ENCODE data around the gene NFATC1.
"Not testable (repeated sequence)": the region's sequence is repeated elsewhere in the genome, so short reads cannot be mapped to it uniquely, and the experiment has no call there.

The NFATC1 gene

DNA sequence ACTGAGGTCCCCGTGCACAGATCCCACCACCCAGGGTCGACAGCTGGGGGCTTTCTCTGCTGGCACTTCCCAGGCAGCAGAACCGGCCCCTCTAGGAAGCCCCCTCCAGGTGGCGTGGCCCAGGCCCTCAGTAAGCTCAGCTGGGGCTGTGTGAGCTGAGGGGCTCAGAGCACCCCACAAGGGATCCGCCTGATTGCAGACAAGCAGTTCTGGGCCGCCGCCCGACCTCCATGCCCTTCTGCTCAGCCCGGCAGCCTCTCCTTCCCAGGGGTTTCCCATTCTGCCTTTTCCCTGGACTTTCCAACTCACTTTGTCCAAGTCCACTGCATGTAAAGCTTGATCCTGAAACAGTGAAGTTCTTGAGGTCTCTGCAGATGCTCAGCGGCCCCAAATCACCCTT, 76.4 kb downstream of the NFATC1 start:
- DNase-seq (ENCODE audit: low read depth in 1 of 2, low spot score in 1 of 2) = no peak

- DNase-seq (ENCODE audit: low read depth in 1 of 2, low spot score in 1 of 2) = no peak
These were observed 77.2 kb downstream of the NFATC1 start for GRCh38 chr18:79472946-79473345.

GRCh38 chr18:79476031-79476917, 80.5 kb downstream of the NFATC1 start:
- no peak for DNase-seq (ENCODE audit: low read depth in 1 of 2, low spot score in 1 of 2)

- DNase-seq (ENCODE audit: low read depth in 1 of 2, low spot score in 1 of 2) = no peak
These were observed 81.3 kb downstream of the NFATC1 start for GRCh38 chr18:79476918-79477571.

DNA sequence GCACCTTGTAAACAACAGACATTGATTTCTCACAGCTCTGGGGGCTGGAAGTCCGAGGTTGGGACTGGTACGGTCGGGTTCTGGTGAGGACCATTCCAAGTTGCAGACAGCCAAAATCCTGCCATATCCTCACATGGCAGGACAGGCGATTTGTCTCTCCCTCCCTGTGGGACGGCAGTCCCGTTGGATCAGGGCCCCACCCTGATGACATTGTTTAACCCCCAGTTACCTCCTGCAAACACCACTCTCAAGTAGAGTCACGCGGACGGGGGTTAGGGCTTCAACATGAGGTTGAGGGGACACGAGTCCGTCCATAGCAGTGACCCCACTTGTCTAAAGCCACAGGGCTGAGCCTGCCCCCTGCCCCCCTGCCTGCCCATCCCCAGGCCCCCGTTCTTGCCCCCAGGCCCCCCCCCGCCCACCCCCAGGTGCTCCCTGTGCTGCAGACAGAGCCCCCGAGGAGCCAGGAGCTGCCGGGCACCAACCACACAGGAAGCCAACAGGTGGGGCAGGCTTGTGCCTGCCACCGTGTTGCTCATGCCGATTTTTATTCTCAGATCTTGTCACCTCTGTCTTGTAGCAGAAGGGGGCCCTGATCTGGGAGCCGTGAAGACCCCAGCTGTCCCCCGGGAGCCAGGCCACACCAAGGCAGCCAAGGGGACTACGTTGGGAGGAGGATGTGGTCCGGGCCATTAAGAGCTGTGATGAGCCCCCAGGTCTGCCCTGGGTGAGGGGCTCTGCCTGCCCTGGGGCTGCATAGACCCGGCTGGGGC, 82.2 kb downstream of the NFATC1 start:
- DNase-seq (ENCODE audit: low read depth in 1 of 2, low spot score in 1 of 2) = no peak

GRCh38 chr18:79478484-79479115, 82.9 kb downstream of the NFATC1 start:
- DNase-seq (ENCODE audit: low read depth in 1 of 2, low spot score in 1 of 2) = no peak

DNA sequence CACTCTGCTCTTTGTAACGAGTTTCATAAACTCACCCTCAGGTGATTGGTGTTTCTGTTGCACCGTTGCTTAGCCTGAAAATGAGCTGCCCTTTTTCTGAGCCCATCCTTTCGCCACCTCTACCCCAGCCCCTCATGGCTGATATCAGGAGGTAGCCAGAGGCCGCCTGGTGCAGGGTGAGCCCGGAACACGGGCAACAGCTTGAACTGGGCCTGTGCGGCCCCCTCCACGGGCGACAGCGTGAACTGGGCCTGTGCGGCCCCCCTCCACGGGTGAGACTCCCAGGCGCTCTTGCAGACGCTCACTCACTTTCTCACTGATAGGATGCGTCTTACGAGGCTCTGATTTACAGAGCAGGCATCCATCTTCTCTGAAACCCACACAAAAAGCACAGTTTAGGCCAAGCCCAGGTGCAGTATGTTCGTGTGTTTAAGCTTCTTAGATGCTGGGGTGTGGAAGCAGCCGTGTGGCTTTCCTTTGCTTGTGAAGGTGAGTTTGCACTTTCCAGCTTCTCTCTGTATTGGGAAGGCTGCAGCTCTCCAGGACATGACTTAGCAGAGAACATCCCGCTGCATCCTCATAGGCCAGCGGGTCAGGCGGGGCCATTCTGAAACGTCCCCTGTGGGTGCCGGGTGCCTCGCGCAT, 83.5 kb downstream of the NFATC1 start:
- no peak for DNase-seq (ENCODE audit: low read depth in 1 of 2, low spot score in 1 of 2)

DNA sequence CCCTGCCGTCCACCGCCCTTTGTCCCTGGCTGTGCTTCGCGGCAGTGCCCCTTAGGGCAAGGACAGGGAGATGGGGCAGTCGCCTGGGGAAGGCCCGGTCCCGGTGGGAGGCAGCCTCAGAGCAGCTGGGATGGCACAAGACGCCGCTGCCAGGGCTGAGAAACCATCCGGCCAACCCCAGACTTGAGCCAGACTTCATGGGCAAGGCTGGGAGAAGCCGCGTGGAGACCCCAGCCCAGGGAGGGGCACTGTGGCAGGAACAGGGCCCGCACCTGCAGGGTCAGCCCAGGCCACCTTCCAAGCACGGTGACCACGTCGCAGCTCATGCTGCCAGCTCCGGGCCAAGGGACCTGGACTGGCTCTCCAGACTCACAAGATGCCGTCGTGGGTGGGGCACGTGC, 84.0 kb downstream of the NFATC1 start:
- DNase-seq (ENCODE audit: low read depth in 1 of 2, low spot score in 1 of 2) = no peak

- DNase-seq (ENCODE audit: low read depth in 1 of 2, low spot score in 1 of 2) = no peak
These were observed 84.7 kb downstream of the NFATC1 start for GRCh38 chr18:79480171-79481045.

GRCh38 chr18:79481046-79481790, 85.5 kb downstream of the NFATC1 start:
- no peak for DNase-seq (ENCODE audit: low read depth in 1 of 2, low spot score in 1 of 2)

GRCh38 chr18:79483393-79483792, 87.7 kb downstream of the NFATC1 start:
- not testable (repeated sequence) for DNase-seq (ENCODE audit: low read depth in 1 of 2, low spot score in 1 of 2)

DNA sequence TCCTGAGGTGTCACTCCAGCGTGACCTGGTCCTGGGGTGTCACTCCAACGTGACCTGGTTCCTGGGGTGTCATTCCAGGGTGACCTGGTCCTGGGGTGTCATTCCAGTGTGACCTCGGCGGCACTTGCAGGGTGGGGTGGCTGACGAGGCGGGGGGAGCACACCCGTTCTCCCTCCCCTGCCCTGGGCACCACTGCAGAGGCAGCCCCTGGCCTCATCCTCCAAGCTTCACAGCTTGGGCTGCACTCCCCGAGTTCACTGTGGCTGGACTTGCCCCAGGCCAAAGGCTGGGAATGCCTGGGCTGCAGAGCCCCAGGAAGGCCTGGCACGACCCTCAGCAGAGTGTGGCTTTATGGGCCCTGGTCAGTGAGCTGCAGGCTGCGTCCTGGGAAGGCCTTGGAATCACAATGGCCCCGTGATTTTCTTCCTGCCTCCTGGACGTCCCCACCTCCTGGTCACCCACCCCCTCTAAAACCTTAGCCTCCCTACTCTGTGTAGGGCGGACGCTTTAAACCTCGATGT, 88.3 kb downstream of the NFATC1 start:
- DNase-seq (ENCODE audit: low read depth in 1 of 2, low spot score in 1 of 2) = no peak

DNA sequence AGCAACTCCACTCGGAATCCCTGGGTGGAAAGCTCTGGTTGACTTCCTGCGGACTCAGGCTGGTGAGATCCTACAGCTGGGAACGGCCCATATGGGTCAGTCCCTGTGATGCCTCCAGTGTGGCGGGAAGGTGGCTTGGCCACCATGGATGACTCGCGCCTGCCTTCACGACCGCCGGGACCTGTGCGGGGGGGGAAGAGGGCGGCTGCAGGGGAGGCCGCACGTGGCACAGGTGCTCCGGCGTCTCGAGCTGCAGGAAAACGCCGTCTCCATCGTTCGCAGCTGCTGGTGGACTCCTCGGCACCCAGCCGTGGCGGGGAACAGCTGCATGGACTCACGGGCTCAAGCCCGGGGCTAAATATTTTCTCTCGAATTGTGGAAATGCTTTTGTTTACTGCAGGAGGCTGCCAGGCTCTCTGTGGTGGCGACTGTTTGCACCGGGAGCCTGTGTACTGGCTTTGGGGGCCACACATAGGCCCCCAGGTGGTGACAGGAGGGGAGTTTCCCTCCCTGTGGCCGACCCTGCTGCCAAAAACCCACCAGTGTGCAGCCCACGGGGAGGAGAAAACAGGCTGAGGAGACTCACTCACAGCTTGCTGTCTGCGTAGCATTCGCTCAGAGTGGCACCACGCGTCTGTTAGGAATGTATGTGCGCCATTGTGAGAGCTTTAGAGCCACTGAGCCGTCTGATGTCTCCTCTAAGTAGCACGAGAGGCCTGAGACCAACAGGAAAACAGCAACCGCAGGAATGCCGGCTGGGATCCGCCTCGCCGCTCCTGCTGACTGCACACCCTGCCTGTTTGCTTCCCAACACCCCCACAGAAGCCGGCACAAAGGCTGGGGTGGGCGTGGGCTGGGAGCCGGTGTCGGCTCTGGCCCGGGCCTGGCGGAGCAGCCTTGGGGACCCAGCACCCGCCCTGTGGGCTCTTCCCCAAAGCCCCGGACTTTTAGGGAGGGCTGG, 89.2 kb downstream of the NFATC1 start:
- DNase-seq (ENCODE audit: low read depth in 1 of 2, low spot score in 1 of 2) = no peak

DNA sequence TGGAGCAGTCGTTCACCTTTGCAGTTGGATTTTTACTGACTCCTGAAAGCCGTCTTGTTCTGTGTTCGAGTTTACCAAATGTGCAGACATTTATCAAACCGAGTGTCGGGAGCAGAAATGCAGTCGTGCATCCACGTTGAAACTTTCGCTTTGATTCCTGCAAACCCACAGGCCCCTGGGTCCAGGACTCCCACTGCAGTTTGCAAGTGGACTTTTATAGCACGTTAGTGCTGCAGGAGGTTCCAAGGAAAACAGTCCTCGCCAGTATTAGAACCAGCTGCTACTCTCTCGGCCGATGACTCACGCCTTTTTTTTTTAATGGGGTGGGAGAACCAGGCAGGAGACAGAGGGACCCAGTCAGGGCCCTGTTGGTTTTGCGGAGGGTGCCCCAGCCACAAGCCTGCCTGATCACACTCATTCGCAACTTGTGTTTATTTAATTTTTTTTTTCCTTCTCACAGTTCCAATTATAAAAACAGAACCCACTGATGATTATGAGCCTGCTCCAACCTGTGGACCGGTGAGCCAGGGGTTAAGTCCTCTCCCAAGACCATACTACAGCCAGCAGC, 90.1 kb downstream of the NFATC1 start:
- no peak for DNase-seq (ENCODE audit: low read depth in 1 of 2, low spot score in 1 of 2)

DNA sequence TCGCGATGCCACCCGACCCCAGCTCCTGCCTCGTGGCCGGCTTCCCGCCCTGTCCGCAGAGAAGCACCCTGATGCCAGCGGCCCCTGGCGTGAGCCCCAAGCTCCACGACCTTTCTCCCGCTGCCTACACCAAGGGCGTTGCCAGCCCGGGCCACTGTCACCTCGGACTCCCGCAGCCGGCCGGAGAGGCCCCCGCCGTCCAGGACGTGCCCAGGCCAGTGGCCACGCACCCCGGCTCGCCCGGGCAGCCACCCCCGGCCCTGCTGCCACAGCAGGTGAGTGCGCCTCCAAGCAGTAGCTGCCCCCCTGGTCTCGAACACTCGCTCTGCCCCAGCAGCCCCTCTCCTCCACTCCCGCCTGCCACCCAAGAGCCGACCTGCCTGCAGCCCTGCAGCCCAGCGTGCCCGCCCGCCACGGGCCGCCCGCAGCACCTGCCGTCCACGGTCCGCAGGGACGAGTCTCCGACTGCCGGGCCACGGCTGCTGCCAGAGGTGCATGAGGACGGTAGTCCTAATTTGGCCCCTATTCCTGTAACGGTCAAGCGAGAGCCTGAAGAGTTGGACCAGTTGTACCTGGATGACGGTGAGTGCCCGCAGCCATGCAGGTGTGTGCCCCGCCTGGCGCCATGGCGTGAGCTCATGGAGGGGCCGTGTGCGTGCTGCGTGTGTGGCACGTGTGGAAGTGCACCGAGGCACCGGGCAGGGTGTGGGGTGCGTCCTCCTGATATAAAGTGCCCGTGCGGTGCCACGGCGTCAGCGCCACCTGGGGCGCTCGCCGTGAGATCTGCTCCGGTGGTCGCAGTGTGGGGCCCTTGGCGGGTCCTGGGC, 90.8 kb downstream of the NFATC1 start:
- DNase-seq (ENCODE audit: low read depth in 1 of 2, low spot score in 1 of 2) = no peak

DNA sequence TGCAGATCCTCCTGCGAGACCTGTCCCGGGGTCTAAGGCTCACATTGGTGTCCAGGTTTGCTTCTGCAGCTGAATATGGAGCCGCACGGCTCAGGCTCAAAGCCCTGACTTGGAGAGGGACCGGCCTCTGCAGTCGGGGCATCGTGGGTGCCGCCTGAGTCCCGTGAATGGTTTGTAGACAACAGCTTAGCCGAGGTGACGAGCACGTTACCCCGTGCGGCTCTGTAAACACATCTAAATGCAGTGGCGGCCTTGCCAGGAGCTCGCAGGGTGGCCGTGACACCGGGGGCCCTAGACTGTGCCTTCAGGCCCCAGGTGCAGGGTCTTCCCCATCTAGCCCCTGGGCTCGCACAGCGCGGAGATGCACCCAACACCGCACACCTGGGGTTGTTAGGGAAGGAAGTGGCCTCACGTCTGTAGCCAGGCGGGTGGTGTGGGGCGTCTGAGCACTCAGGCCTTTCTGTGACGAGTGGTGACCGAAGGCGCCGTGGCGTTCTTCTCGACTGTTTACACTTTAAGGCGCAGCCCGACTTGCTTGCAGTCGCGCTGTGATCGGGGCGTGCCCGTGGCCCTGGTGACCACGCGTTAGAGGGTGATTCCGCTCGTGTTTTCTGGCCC, 91.6 kb downstream of the NFATC1 start:
- DNase-seq (ENCODE audit: low read depth in 1 of 2, low spot score in 1 of 2) = no peak

Data from activated T-helper 1 cell treated with anti-CD3 and anti-CD28 coated beads, Interleukin-2, amount 50 U/mL, for 16 hours (primary cell).